ENCODE data around the gene FGFRL1.

DNA sequence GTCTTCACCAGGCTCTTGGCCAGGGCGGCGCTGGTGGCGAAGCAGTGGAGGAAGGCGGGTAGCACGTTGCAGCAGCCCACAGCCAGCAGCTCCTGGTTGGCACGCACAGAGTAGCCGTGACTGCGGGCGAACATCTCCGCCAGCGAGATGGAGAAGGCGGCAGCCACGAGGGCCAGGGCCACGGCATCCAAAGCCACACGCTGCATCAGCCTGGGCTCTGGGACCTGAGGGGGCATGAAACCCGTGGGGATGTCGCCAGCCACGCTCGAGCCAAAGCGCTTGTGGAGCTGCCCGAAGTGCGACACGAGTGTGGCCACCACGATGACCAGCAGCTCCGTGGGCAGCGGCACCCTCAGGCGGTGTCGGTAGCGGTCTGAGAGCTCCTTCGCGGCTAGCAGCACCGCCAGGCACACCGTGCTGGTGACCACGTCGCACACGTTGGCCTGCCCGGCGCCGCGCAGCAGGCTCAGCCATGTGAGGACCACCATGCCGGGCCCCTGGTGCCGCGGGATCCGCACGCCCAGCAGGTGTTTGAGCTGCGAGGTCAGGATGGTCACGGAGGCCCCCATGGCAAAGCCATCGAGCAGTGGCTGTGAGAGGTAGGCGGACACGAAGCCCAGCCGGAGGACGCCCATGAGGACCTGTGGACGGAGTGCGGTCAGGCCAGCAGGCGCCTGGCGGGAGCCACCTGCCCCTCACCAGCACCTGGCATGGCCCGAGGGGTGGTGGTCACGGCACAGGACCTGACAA is 21.5 kb upstream of the FGFRL1 start:
- TF ChIP-seq, protein P1, sequence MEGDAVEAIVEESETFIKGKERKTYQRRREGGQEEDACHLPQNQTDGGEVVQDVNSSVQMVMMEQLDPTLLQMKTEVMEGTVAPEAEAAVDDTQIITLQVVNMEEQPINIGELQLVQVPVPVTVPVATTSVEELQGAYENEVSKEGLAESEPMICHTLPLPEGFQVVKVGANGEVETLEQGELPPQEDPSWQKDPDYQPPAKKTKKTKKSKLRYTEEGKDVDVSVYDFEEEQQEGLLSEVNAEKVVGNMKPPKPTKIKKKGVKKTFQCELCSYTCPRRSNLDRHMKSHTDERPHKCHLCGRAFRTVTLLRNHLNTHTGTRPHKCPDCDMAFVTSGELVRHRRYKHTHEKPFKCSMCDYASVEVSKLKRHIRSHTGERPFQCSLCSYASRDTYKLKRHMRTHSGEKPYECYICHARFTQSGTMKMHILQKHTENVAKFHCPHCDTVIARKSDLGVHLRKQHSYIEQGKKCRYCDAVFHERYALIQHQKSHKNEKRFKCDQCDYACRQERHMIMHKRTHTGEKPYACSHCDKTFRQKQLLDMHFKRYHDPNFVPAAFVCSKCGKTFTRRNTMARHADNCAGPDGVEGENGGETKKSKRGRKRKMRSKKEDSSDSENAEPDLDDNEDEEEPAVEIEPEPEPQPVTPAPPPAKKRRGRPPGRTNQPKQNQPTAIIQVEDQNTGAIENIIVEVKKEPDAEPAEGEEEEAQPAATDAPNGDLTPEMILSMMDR (IDR thresholded peaks at IDR 0.05) = no peak
- no peak for TF ChIP-seq EP300 (IDR thresholded peaks at IDR 0.05)
